GM21381 (cell line): ENCODE measurements around the gene NTN3.

Experiments used
- ATAC-seq: cut with Tn5 transposase; IDR thresholded peaks from one replicate; pipeline ENCODE4 v1.9.1; 2021; ENCODE audit warnings: mild to moderate bottlenecking, moderate library complexity; ENCODE audit not compliant: unreplicated experiment

NTN3 gene

DNA sequence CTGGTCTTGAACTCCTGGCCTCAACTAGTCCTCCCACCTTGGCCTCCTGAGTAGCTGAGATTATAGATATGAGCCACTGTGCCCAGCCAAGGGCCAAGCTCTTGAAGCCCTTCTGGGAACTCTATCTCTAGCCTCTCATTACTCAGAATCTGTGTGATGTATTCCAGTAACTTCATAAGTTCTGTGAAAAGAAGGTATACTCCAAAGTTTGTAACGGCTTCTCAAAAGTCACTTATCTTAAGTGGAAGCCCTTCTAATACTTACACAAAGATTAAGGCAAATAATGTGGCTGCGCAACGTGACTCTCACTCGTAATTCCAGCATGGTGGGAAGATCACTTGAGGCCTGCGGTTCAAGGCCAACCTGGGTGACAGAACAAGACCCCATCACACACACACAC, 23.5 kb downstream of the NTN3 start:
- no peak for ATAC-seq

DNA sequence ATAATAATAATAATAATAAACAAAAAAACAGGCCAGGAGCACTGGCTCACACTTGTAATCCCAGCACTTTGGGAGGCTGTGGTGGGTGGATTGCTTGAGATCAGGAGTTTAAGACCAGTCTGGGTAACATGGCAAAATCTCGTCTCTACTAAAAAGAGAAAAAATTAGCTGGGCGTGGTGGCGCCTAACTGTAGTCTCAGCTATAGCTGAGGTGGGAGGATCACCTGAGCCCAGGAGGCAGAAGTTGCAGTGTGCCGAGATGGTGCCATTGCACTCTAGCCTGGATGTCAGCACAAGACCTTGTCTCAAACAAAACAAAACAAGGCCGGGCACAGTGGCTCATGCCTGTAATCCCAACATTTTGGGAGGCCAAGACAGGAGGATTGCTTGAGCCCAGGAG, 23.9 kb downstream of the NTN3 start:
- no peak for ATAC-seq

DNA sequence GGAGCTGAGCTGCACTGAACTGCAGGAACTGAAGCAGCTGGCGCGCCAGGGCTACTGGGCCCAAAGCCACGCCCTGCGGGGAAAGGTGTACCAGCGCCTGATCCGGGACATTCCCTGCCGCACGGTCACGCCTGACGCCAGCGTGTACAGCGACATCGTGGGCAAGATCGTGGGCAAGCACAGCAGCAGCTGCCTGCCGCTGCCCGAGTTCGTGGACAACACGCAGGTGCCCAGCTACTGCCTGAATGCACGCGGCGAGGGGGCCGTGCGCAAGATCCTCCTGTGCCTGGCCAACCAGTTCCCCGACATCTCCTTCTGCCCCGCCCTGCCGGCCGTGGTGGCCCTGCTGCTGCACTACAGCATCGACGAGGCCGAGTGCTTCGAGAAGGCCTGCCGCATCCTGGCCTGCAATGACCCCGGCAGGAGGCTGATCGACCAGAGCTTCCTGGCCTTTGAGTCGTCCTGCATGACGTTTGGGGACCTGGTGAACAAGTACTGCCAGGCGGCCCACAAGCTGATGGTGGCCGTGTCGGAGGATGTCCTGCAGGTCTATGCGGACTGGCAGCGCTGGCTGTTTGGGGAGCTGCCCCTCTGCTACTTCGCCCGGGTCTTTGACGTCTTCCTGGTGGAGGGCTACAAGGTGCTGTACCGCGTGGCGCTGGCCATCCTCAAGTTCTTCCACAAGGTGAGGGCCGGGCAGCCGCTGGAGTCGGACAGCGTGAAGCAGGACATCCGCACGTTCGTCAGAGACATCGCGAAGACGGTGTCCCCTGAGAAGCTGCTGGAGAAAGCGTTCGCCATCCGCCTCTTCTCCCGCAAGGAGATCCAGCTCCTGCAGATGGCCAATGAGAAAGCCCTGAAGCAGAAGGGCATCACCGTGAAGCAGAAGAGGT, 25.4 kb downstream of the NTN3 start:
- no peak for ATAC-seq

DNA sequence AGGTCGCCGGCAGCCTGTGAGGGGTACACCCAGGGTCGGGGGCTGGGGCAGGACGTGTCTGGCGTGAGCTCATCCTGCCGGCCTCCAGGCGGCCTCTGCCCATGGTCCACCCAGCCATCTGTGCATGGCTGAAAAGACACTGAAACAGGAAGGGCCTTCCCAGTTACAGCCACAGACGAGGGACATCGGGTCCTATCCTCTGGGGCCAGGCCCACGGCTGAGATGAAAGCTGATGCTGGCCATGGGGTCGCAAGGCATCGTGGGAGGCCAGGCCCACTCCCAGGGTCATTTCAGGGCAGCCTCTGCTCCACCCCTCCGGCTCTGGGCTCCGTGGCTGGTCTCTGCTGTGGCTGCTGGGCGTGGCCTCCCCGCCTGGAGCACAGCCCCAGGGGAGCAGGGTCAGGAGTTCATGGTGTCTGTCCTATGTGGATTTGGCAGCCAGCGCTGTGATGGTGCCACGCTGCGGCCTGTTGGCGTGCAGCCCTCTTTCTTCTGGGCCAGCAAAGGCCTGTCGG, 26.1 kb downstream of the NTN3 start:
- no peak for ATAC-seq

DNA sequence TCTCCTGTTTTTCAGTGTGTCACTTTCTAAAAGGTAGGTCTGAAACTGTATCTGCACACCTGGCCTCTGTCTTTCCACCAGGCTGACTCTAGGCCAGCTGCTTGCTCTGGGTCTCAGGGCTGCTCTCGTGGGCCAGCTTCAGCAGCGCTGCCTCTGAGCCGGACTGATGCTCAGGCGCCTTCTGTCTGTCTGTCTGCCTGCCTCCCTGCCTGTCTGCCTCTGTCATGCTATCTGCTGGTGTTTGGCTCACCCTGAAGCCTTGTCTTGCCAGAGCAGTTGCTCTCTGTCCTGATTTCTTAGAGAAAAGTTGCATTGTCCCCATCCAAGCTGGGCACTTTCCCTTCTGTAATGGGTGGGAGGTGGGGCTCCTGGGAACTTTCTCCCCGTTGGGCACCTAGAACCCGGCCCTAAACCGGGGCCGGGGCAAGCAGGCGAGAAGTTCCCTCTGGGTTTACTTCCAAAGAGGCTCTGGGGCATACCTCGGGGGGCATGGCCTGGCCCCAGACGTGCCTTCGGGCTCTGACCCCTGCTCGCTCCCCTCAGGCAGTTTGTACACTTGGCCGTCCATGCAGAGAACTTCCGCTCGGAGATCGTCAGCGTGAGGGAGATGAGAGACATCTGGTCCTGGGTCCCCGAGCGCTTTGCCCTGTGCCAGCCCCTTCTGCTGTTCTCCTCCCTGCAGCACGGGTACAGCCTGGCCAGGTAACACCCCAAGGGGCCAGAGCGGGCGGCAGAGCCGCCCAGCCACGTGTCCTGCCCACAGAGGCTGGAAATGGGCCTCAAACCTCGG, 26.8 kb downstream of the NTN3 start:
- ATAC-seq: no peak

DNA sequence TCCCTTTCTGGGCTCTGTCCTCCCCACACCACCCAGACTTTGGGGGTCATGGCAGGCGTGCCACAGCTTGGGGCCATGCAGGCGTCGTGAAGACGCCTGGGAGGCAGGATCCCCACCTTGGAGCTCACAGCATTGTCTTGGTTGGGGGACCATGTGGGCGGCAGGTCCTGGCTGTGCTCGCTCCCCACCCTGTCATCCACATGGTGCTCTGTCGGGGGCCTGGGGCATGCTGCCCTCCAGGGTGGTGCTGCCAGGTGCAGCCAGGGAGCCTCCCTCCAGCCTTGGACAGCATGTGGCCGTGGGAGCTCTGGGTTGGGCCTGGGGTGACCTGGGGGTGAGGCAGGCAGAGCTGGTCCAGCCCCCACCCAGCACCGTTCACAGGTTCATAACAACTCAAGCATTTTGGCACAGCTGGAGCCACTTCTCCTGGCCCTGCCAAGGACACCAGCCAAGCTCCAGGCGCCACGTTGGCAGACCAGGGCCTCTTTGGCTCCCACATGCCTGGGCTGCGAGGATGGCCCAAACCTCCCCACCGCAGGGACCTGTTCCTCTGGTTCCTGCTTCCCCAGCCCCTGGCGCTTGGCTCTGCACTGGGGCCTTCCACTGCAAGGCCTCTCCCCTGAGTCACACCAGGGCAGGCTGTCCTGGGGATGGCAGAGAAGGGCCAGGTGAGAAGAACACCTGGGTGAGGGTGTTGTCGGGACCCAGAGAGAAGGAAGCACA, 27.6 kb downstream of the NTN3 start:
- ATAC-seq: no peak

DNA sequence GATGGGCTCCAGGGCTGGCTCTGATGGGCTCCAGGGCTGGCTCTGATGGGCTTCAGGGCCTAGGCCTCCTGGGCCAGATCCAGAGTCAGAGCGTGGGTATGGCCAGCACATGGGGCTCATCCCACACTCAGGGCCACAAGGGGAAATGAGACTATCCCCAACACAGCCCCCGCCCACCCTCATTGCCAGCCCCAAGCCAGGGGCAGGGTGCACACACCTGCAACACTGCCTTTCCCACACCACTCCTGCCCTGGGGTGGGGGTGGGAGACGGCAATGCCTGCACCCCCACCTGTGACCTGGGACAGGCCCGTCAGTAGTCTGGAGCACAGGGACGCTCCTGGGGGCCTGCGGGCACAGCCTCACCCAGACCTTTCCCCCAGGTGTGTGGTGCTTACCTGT, 28.4 kb downstream of the NTN3 start:
- no peak for ATAC-seq

DNA sequence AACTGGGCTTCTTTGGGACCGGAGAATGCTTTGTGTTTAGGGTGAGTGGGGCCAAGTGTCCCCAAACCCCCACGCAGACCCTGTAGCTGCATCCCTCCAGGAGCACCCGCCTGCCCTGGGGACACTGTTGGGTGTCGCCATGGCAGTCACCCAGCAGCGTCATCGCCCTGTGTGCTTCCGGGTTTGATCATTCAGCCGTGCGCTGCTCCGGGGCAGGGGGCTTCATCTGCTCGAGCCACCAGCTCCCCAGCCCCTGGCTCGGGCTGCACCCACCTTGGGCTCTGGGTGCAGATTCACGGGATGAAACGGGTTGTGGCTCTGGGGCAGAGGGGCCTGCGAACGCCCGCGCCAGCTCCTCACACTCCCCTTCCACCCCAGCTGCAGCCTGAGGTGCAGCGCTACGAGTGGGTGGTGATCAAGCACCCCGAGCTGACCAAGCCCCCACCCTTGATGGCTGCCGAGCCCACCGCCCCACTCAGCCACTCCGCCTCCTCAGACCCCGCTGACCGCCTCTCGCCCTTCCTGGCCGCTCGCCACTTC, 28.9 kb downstream of the NTN3 start:
- ATAC-seq: no peak

DNA sequence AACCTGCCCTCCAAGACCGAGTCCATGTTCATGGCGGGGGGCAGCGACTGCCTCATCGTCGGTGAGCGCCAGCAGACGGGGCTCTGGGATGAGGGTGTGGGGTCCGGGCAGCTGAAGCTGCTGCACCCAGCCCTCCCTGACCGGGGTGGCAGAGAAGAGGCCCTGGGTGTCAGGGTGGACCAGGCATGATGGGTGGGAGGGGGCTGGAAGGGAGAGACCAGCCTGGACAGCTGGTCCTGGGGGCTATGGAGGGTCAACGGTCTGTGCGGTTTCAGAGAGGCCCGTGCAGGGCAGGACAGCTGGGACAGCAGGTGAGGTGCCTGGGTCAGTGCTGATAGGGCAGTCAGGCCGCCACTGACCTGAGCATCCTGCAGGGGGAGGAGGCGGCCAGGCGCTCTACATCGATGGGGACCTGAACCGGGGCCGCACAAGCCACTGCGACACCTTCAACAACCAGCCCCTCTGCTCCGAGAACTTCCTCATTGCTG, 29.4 kb downstream of the NTN3 start:
- no peak for ATAC-seq

DNA sequence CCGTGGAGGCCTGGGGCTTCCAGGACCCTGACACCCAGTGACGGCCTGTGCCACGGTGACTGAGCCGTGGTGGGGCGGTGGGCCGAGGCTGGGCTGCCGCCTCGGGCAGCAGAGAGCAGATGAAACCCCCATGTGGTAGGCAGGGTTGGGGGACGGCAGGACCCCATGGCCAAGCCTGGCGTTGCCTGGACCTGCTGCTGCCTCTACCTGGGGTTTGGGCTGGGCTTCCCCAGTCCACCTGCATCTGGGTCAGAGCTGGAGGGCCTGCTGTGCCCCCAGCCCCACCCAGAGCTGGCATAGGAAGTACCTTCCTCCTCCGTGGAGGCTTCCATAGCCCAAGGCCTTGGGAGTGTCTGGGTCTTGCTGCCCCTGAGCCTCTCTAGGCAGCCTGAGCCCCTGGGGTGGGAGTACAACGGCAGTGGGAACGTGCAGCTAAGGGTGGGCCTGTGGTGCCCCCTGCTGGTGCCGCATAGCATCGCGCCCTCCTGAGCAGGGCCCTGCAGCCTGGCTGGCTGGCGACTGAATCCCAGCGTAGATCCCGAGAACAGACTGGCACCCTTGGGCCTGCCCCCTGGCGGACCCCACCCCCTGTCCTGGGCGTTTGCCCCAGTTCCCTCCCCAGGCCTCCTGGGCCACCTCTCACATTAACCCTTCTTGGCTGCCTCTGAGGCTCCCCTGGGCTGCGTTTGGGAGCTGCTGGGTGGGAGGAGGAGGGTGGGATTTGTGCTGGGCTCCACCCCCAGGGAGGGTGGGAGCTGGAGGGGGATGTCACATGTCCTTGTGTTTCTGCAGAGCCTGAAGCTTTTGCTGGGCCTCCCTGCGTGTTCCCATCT, 30.0 kb downstream of the NTN3 start:
- no peak for ATAC-seq

DNA sequence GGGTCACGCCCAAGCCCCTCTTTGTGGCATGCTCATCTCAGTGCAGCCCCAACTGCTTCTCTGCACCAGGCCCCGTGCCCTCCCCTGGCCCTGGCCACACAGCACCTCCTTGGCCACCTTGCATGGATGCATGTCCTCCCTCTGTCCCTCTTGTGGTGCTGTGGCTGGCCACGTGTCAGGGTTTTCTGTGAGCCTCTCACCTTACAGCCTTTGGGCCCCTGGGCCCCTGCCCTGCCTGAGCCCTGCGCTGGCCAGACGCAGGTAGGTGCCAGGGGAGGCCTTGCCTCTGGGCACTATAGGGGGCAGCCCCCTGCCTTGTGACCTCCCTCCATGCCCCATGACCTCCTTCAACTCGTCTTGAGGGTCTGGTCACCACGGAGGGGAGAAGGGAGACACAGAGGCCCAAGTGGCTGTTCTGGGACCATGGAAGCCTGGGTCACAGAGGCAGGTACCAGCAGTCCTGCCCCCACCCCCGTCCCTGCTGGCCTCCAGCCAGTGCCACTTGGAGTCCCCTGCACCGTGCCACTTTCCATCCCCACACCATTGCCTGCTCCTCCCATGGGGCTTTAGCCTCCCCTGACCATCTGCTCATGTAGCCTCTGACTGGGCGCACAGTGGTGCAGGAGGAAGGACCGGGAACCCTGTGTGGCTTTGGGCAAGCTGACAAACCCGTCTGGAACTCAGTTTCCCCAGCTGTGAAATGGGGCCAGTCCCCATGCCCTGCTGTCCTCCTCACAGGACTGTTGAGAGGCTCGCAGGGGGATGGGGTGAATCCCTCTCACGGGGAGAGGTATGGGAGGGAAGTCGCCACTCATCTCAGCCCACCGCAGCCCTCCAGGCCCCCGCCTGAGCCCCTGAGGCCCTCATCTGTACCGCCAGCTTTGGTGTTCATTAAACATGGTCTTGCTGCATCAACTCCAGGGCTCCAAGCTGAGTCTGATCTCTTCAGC, 31.1 kb downstream of the NTN3 start:
- ATAC-seq: no peak

DNA sequence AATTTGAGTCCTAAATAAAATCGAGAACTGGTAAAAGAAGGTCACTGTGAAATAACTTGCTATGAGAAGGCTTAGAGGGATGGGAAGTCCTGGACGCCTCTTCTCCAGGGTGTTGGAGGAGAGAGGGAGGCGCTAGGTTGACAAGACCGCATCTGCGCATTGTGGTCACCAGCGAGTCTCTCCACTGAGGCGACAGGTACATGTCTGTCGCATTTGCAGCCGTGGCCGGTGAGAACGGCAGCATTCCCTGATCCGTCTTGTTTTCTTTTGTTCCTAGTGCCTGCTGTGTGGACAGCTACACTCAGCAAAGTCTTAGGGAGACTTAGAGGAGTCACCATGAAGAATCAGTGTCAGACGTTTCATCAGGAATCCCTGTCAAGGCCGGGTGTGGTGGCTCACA, 34.6 kb downstream of the NTN3 start:
- no peak for ATAC-seq

DNA sequence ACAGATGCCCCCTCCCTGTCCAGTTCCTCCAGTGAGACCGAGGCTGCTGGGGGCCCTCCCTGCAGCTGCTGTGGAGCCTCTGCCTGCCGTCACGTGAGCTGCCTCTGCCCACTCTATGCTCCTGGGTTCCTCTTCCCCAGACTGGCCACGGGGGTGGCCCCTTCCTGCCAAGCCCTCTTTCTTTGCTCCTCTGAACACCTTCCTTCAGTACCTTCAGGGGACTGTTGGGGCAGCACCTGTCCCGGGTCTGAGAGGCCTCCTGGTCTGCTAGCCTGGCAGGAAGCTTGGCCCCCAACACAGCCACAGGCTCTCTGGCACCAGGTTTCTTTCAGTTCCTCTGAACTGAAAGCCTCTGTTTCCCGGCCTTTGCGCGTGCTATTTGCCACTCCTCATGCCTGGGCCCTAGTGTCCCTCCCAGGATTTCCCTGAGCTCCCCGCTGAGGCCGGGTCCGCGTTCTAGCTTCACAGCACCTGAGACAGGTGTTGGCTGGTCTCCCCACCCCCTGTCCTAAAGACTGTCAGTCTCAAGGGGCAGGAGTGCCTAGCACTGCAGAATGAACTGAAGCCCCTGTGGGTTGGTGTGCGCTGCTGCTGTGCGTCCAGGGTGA, 36.1 kb downstream of the NTN3 start:
- ATAC-seq: no peak

DNA sequence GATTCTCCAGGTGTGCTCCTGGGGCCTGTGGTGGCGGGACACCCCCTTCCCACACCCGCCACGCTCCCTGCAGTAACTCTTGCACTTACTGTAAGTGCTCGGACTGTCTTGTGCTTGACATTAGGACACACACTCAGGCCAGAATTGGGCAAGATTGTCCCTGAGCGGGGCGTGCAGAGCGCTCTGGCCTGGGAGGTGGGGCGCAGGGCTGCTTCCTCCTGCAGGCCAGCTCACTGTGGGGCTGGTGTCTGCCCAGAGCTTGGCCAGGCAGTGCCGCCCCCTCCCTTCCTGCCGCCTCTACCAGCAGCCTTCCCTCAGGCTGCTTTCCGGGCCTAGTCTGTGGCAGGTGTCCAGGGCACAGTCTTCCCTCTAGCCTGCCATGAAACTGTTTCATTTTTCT, 36.6 kb downstream of the NTN3 start:
- ATAC-seq: no peak

DNA sequence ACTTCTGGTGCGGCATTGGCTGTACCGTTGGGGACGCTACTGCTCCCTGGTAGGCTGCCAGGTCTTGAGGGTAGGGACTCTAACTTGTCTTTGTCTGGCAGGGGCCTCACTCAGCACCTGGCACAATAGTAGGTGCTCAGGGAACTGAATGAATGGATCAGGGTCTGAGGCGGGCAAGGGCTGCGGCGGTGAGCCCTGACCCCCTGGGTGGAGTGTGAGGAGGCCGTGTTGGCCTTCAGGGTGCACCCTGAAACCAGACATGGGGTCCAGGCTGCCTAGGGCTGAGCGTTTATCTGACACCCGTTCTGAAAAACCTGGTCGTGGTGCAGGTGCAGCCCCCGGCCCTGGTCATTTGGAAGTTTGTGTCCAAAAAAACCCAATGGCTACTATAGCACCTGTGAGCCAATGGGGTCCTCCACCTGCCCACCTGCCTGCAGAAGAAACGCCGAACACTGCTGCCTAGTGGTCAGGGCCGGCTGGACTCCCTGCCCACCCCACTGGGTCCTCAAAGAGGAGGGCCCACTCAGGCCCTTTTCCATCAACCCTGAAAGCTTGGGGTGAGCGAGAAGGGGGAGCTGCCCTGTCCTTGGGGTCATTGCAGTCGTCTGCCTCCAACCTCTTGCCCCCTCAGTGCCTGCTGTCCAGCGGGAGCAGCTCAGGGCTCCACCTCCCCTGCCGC, 37.8 kb downstream of the NTN3 start:
- no peak for ATAC-seq

DNA sequence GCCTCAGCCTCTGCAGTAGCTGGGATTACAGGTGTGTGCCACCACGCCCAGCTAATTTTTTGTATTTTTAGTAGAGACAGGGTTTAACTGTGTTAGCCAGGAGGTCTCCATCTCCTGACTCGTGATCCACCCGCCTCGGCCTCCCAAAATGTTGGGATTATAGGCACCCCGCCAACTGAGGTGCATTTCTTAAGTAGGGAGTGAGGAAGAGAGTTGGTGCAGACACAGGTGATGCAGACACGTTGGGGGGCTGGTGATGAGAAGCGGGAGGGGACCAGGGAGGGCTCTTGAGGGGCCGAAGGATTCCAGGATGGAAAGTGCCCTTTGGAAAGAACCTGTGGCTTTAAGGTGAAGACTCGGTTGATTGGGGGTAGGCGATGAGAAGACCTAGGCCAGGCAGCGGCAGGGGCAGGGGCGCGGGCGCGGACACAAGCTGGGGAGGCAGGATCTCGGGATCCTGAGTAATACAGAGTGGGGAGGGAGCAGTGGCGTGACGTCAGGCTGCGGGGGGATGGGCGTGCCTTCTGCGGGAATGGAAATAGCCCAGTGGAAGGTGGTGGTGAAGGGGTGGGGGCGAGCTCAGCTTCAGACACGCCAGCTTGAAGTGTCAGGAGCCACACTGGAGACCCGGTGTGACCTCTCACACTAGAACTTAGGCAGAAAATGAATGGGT, 40.2 kb downstream of the NTN3 start:
- no peak for ATAC-seq

DNA sequence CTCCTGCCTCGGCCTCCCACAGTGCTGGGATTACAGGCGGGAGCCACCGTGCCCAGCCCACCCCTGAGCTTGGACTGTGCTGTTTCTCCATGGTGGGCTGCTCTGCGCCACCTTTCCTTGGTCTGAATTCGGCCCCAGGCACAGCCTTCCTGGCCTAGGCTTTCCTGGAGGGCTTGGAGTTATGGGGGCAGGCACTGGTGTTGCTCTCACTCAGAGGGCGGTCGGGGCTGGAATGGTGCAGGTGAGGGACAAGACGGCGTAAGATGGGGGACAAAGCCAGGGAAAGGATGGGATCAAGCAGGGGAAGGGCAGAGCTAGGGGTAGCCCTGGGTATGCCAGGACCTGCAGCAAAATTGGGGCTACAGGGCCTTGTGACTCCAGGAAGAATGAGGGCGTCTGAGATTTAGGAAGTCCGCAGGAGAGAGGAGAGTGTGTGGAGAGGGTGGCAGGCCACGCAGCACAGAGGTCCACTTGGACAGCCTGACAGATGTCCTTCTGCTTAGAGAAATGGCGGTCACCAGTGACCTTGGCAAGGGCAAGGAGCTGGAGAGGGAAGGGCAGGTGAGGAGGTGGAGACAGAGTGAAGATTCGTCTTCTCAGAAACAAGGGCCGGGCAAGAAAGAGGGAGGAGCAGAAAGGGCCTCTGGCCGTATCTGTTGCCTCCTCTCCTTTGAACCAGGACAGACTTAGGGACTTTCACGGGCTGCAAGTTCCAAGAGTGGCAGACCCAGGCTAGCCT, 41.1 kb downstream of the NTN3 start:
- ATAC-seq: no peak
